Neuronal stem cell (in vitro differentiated cells): ENCODE results near the gene COL25A1.

Experiments used
- DNase-seq: peaks from one replicate; pipeline ENCODE4 v3.0.0-alpha.2; 2013; ENCODE audit warnings: low spot score
- H2AFZ ChIP-seq: one replicate; pipeline ENCODE4 v1.6.1; 2013; ENCODE audit warnings: mild to moderate bottlenecking, low read length, inconsistent platforms
- H2AK5ac ChIP-seq: 2 replicates; pipeline ENCODE4 v1.6.1; 2013; ENCODE audit warnings: low read depth, mild to moderate bottlenecking, inconsistent platforms, low read length, moderate library complexity, mixed read lengths
- H2BK120ac ChIP-seq: 2 replicates; pipeline ENCODE4 v1.6.1; 2013; ENCODE audit warnings: low read depth, mild to moderate bottlenecking, inconsistent platforms, low read length, moderate library complexity, mixed read lengths
- H2BK12ac ChIP-seq: one replicate; pipeline ENCODE4 v1.6.1; 2013; ENCODE audit warnings: low read length, inconsistent platforms
- H2BK15ac ChIP-seq: 2 replicates; pipeline ENCODE4 v1.6.1; 2013; ENCODE audit warnings: mild to moderate bottlenecking, low read length, inconsistent platforms, mixed read lengths
- H2BK5ac ChIP-seq: one replicate; pipeline ENCODE4 v1.6.1; 2013; ENCODE audit warnings: inconsistent platforms, mild to moderate bottlenecking, low read length, moderate library complexity
- H3K14ac ChIP-seq: one replicate; pipeline ENCODE4 v1.6.1; 2013; ENCODE audit warnings: low read length, inconsistent platforms
- H3K18ac ChIP-seq: 2 replicates; pipeline ENCODE4 v1.6.1; 2013; ENCODE audit warnings: low read length, inconsistent platforms
- H3K23ac ChIP-seq: 2 replicates; pipeline ENCODE4 v1.6.1; 2013; ENCODE audit warnings: low read depth, mild to moderate bottlenecking, mixed read lengths, low read length, inconsistent platforms; ENCODE audit not compliant: poor library complexity
- H3K27ac ChIP-seq: replicated peaks from 3 replicates; pipeline ENCODE4 v1.5.1; 2013; ENCODE audit warnings: low read length, inconsistent platforms
- H3K27me3 ChIP-seq, 3 experiments: 2 replicates each; pipeline ENCODE4 v1.6.1; 2013; ENCODE audit warnings: low read length in 3 of 3, mild to moderate bottlenecking in 2 of 3, inconsistent platforms in 1 of 3, low read depth in 1 of 3, mixed read lengths in 1 of 3, moderate library complexity in 1 of 3; ENCODE audit not compliant: control insufficient read depth in 3 of 3, insufficient read depth in 3 of 3
- H3K36me3 ChIP-seq, 2 donors: replicated peaks in 1 of 2; 2 replicates each; pipeline ENCODE4 v1.6.1; 2013; ENCODE audit warnings: low read length in 2 of 2; ENCODE audit not compliant: control insufficient read depth in 2 of 2, insufficient read depth in 2 of 2
- H3K4ac ChIP-seq: 2 replicates; pipeline ENCODE4 v1.6.1; 2013; ENCODE audit warnings: inconsistent platforms, mild to moderate bottlenecking, low read length, moderate library complexity
- H3K4me1 ChIP-seq, 2 donors: 1 replicate in 1 of 2; 2 replicates in 1 of 2; pipeline ENCODE4 v1.6.1; 2013; ENCODE audit warnings: low read length in 2 of 2, low read depth in 1 of 2; ENCODE audit not compliant: control insufficient read depth in 2 of 2, insufficient read depth in 1 of 2
- H3K4me2 ChIP-seq: one replicate; pipeline ENCODE4 v1.6.1; 2013; ENCODE audit warnings: mild to moderate bottlenecking, low read length, inconsistent platforms; ENCODE audit not compliant: insufficient read depth, poor library complexity, severe bottlenecking
- H3K4me3 ChIP-seq, 2 donors: 2 replicates each; pipeline ENCODE4 v1.5.1; 2013; ENCODE audit warnings: low read length in 2 of 2, mild to moderate bottlenecking in 2 of 2, inconsistent platforms in 1 of 2, moderate library complexity in 1 of 2
- H3K79me1 ChIP-seq: one replicate; pipeline ENCODE4 v1.6.1; 2013; ENCODE audit warnings: low read depth, mild to moderate bottlenecking, inconsistent platforms, low read length, moderate library complexity
- H3K9ac ChIP-seq: one replicate; pipeline ENCODE4 v1.6.1; 2013; ENCODE audit warnings: mild to moderate bottlenecking, low read depth, low read length, inconsistent platforms; ENCODE audit not compliant: poor library complexity
- H3K9me3 ChIP-seq, 2 donors: replicated peaks in 1 of 2; 2 replicates each; pipeline versions ENCODE3 to v1.6.1; 2013; ENCODE audit warnings: low read length in 2 of 2, mild to moderate bottlenecking in 2 of 2, inconsistent platforms in 1 of 2, low read depth in 1 of 2, mixed read lengths in 1 of 2, moderate library complexity in 1 of 2; ENCODE audit not compliant: control insufficient read depth in 2 of 2, insufficient read depth in 1 of 2
- H4K8ac ChIP-seq: one replicate; pipeline ENCODE4 v1.6.1; 2013; ENCODE audit warnings: low read depth, mild to moderate bottlenecking, inconsistent platforms, low read length, moderate library complexity
- H4K91ac ChIP-seq: one replicate; pipeline ENCODE4 v1.6.1; 2013; ENCODE audit warnings: low read length, low read depth, mild to moderate bottlenecking, inconsistent platforms; ENCODE audit not compliant: poor library complexity
- WGBS, 2 donors: extraction: QIAGEN DNeasy Blood & Tissue Kit; methylation state at CpG; one replicate each; pipeline ENCODE4 v1.1.7; 2013; ENCODE audit warnings: missing lambda C conversion rate in 2 of 2, mixed read lengths in 1 of 2; ENCODE audit not compliant: insufficient read length in 2 of 2, insufficient replicate concordance in 1 of 2; ENCODE audit errors: extremely low coverage in 2 of 2; 5-methylcytosine and 5-hydroxymethylcytosine counted together

COL25A1 gene

DNA sequence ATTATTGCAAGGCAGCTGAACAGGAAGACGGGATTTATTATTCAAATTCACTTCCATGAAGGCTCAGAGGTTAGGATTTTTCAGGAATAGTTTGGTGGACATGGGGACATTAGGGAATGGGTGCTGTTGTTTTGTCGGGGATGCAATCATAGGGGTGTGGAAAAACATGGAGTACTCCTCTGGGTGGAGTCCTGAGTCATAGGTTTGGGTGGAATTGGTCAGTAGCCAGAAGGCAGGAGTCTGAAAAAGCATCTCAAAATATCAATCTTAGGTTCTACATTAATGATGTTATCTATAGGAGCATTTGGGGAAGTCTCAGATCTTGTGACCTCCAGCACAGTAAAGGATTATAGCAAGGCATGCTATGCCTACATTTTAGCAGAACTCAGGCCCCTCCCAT, 525.1 kb downstream of the COL25A1 start:
- no peak overlapping the region for H3K4me2 ChIP-seq
- H3K23ac ChIP-seq = no peak overlapping the region
- no peaks in the 10 kb centered on the region for H3K4me1 ChIP-seq
- no peak overlapping the region for H3K27ac ChIP-seq
- H3K79me1 ChIP-seq = no peaks in the 10 kb centered on the region
- no peak overlapping the region for H4K8ac ChIP-seq
- no peak overlapping the region for H2BK5ac ChIP-seq
- no peak overlapping the region for H2BK12ac ChIP-seq
- H3K14ac ChIP-seq = no peak overlapping the region
- H3K4me3 ChIP-seq = no peak overlapping the region
- no peak overlapping the region for H2AFZ ChIP-seq
- no peak overlapping the region for H2AK5ac ChIP-seq
- no CpG with 5 or more reads among the region's 2 CpGs for WGBS, 2 donors
- peaks cover 0 to 2% (median 0%) of the 10 kb centered on the region in 3 experiments for H3K27me3 ChIP-seq
- H3K4ac ChIP-seq = no peak overlapping the region
- H4K91ac ChIP-seq = no peak overlapping the region
- H2BK120ac ChIP-seq = no peak overlapping the region
- H3K36me3 ChIP-seq = no peaks in the 10 kb centered on the region
- no peaks in the 10 kb centered on the region for H3K9me3 ChIP-seq
- DNase-seq = no peak
- no peak overlapping the region for H2BK15ac ChIP-seq
- H3K9ac ChIP-seq = no peak overlapping the region
- no peak overlapping the region for H3K18ac ChIP-seq

DNA sequence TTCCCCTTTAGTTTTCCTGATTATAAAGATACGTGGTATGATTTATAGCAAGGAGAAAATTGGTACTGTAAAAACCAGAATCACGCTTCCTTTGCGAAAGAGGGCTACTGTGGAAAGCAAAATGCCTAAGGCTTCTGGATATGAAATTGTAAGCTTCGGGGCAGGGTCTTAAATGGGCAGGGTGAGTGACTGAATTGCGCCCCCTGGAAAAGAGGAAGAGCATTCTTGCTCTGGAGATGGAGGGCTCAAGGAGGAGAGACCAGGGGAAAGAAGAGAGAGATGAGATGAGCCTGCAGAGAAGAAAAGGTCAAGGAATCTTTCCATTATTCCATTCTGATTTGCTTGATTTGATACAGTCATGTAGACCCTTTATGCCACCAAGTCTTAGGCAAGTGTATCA, 526.5 kb downstream of the COL25A1 start:
- no peak overlapping the region for H3K9ac ChIP-seq
- H3K79me1 ChIP-seq = no peaks in the 10 kb centered on the region
- no peak overlapping the region for H2BK5ac ChIP-seq
- no peak overlapping the region for H4K91ac ChIP-seq
- no CpG with 5 or more reads among the region's 5 CpGs for WGBS, 2 donors
- no peaks in the 10 kb centered on the region for H3K36me3 ChIP-seq
- H2AK5ac ChIP-seq = no peak overlapping the region
- no peak overlapping the region for H2BK12ac ChIP-seq
- no peak overlapping the region for H3K4me3 ChIP-seq
- H2AFZ ChIP-seq = no peak overlapping the region
- H3K4ac ChIP-seq = no peak overlapping the region
- no peak overlapping the region for H3K27ac ChIP-seq
- no peak overlapping the region for H3K18ac ChIP-seq
- DNase-seq = no peak
- no peak overlapping the region for H3K23ac ChIP-seq
- no peak overlapping the region for H3K14ac ChIP-seq
- H3K4me1 ChIP-seq = no peaks in the 10 kb centered on the region
- no peak overlapping the region for H2BK120ac ChIP-seq
- no peak overlapping the region for H2BK15ac ChIP-seq
- H3K27me3 ChIP-seq = peaks cover 0 to 2% (median 0%) of the 10 kb centered on the region in 3 experiments
- no peak overlapping the region for H4K8ac ChIP-seq
- no peak overlapping the region for H3K4me2 ChIP-seq
- no peaks in the 10 kb centered on the region for H3K9me3 ChIP-seq

DNA sequence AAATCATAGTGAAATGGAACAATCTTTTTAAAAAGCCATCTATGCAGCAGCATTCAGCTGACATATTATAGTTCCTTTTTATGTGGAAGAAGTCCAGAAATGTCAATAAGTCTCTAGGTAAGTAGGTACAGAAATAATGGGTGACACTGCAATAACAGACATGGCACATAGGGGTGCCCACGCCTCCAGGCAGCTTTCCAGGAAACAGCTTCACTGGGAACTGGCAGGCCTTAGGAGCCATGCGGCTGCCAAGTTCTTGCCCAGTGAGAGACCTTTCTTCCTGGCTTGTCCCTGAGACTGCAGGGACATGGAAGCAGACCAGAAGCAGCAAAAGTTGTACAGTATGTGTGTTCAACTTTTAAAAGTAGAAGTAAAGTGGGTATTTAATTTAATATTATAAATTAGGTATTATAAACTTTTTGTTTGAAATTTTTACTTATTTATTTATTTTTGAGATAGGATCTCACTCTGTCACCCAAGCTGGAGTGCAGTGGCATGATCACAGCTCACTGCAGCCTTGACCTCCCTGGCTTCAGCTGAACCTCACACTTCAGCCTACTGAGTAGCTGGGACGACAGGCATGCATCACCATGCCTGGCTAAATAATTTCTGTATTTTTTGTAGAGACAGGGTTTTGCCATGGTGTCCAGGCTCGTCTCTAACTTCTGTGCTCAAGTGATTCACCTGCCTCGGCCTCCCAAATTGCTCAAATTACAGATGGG, 527.5 kb downstream of the COL25A1 start:
- no peak overlapping the region for H2BK12ac ChIP-seq
- peaks cover 0 to 2% (median 0%) of the 10 kb centered on the region in 3 experiments for H3K27me3 ChIP-seq
- H3K4me3 ChIP-seq = no peak overlapping the region
- WGBS, 2 donors = no CpG with 5 or more reads among the region's 5 CpGs
- H3K4ac ChIP-seq = no peak overlapping the region
- no peak overlapping the region for H3K14ac ChIP-seq
- no peaks in the 10 kb centered on the region for H3K4me1 ChIP-seq
- no peak overlapping the region for H2AFZ ChIP-seq
- H3K27ac ChIP-seq = no peak overlapping the region
- no peak overlapping the region for H3K4me2 ChIP-seq
- no peak overlapping the region for H2BK5ac ChIP-seq
- DNase-seq = no peak
- no peaks in the 10 kb centered on the region for H3K9me3 ChIP-seq
- H3K18ac ChIP-seq = peak overlapping the region; percentile 22
- no peak overlapping the region for H2BK15ac ChIP-seq
- no peaks in the 10 kb centered on the region for H3K36me3 ChIP-seq
- no peak overlapping the region for H4K91ac ChIP-seq
- H3K79me1 ChIP-seq = no peaks in the 10 kb centered on the region
- no peak overlapping the region for H4K8ac ChIP-seq
- no peak overlapping the region for H3K23ac ChIP-seq
- H3K9ac ChIP-seq = no peak overlapping the region
- H2AK5ac ChIP-seq = no peak overlapping the region
- no peak overlapping the region for H2BK120ac ChIP-seq

GRCh38 chr4:108772402-108772801, 530.1 kb downstream of the COL25A1 start:
- Histone ChIP-seq H3K23ac (no peak overlapping the region), H3K36me3 (no peaks in the 10 kb centered on the region), H3K4me3 (no peak overlapping the region), H3K79me1 (no peaks in the 10 kb centered on the region), H3K14ac (no peak overlapping the region), H2BK5ac (no peak overlapping the region), H2BK120ac (no peak overlapping the region), H2BK12ac (no peak overlapping the region), H2AFZ (no peak overlapping the region), H3K27ac (no peak overlapping the region), H2AK5ac (no peak overlapping the region), H3K4ac (no peak overlapping the region), H4K8ac (no peak overlapping the region), H4K91ac (no peak overlapping the region), H3K9me3 (no peaks in the 10 kb centered on the region), H3K27me3 (peaks cover 0 to 2% (median 0%) of the 10 kb centered on the region in 3 experiments), H3K9ac (no peak overlapping the region), H3K4me1 (no peaks in the 10 kb centered on the region), H3K18ac (no peak overlapping the region), H2BK15ac (no peak overlapping the region), H3K4me2 (no peak overlapping the region)
- no peak for DNase-seq
- WGBS, 2 donors = no CpG with 5 or more reads among the region's 7 CpGs
